ENCODE data around the gene STARD7.
"Not testable (repeated sequence)": the region's sequence is repeated elsewhere in the genome, so short reads cannot be mapped to it uniquely, and the experiment has no call there.

STARD7 gene

GRCh38 chr2:96160366-96160765 lies 48.3 kb downstream of the STARD7 start:
- not testable (repeated sequence) for DNase-seq

- DNase-seq: peak; percentile 33
Measured at GRCh38 chr2:96159084-96159830, 49.4 kb downstream of the STARD7 start.

- no peak for DNase-seq
Measured at GRCh38 chr2:96158554-96158940, 50.1 kb downstream of the STARD7 start.

- DNase-seq: peak; percentile 96
Measured at GRCh38 chr2:96157649-96158553, 50.7 kb downstream of the STARD7 start.

GRCh38 chr2:96156926-96157648 lies 51.5 kb downstream of the STARD7 start:
- DNase-seq: no peak

GRCh38 chr2:96156011-96156820 lies 52.4 kb downstream of the STARD7 start:
- peak; percentile 46 for DNase-seq

GRCh38 chr2:96154506-96155380 lies 53.9 kb downstream of the STARD7 start:
- DNase-seq: no peak

GRCh38 chr2:96153991-96154431 lies 54.6 kb downstream of the STARD7 start:
- no peak for DNase-seq

- DNase-seq: no peak
Measured at GRCh38 chr2:96153291-96153713, 55.3 kb downstream of the STARD7 start.

- DNase-seq: no peak
Measured at GRCh38 chr2:96152304-96153161, 56.1 kb downstream of the STARD7 start.

- DNase-seq: no peak
Measured at GRCh38 chr2:96151595-96152303, 56.9 kb downstream of the STARD7 start.

GRCh38 chr2:96150791-96151594 lies 57.6 kb downstream of the STARD7 start:
- DNase-seq: no peak

- DNase-seq: no peak
Measured at GRCh38 chr2:96150007-96150640, 58.5 kb downstream of the STARD7 start.

- DNase-seq: peak; percentile 97
Measured at GRCh38 chr2:96148410-96149217, 60.0 kb downstream of the STARD7 start.

GRCh38 chr2:96147593-96148201 lies 60.9 kb downstream of the STARD7 start:
- no peak for DNase-seq

- no peak for DNase-seq
Measured at GRCh38 chr2:96146881-96147592, 61.6 kb downstream of the STARD7 start.
